Left forelimb (tissue), 1 donor: Measurements from ENCODE around the gene ATRNL1.
A peak's percentile ranks its signal among the peaks of the same experiment; 100 is the strongest.

ENCODE experiments used
- DNase-seq: peaks from one replicate; pipeline ENCODE4 v3.0.0-alpha.2; 2018; ENCODE audit warnings: low spot score

ATRNL1 gene

GRCh38 chr10:115985786-115986185 is 892.6 kb downstream of the ATRNL1 start:
- peak; percentile 11 for DNase-seq

DNA sequence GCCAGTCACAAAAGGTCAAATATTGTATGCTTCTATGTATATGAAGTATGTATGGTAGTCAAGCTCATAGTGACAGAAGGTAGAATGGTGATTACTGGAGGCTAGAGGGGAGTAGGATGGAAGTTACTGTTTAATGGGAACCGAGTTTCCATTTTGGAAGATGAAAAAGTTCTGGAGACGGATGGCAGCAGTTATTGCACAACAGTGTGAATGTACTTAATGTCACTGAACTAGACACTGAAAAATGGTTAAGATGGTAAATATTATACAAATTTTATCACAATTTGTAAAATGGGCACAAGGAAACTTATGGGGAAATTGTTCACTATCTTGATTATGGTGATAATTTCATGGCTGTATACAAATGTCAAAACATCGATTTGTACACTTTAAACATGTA is 895.2 kb downstream of the ATRNL1 start:
- DNase-seq: no peak

GRCh38 chr10:115989621-115990020 is 896.5 kb downstream of the ATRNL1 start:
- no peak for DNase-seq

DNA sequence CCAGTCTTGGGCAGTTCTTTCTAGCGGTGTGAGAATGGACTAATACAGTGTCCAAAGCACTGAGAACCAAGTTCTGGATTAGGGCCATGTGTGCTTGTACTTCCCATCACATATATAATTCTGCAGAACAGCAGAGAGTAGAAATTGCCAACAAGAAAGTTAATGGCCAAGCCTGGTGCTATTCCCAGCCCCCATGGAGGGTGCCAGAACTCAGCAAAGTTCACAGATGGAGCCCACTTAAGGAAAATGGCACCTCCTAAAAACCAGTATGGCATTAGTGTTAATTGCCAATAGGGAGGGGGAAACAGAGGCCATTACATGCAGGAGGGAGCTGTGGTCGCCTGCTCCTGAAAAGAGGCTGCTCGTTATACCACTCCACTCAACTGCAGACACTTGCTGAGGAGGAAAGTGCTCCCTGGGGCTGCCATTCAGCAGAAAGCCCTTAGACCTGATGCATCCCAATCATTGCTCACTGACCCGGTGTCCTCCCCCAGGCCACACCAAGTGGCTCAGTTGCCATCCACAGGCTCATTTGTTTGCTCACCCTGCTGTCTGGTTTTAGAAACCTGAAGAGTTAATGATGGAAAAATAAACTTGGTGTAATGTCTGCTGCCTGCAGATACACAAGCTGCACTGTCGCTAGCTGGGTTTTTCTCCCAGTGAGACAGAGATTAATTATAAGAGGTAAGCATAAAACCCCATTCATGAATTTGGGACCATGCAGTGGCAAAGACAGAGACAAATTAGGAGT is 899.2 kb downstream of the ATRNL1 start:
- DNase-seq: no peak

- DNase-seq: no peak
These were observed 902.9 kb downstream of the ATRNL1 start for GRCh38 chr10:115996031-115996430.

GRCh38 chr10:115998301-115998700 is 905.1 kb downstream of the ATRNL1 start:
- no peak for DNase-seq
